GM12878 (cell line): ENCODE results near the gene TLCD5. TPM values are rescaled to one million over a fixed set of nuclear protein-coding genes. Genes with fewer than 3 reads are reported as not detected.

ENCODE experiments used
- ATAC-seq: fragments of 200-7000 bp; cut with Tn5 transposase; 3 replicates; pipeline ENCODE4 v1.9.1; 2020; ENCODE audit warnings: mild to moderate bottlenecking, moderate library complexity
- BruUV-seq: library from RNA; stranded (reverse); fragments of 400-500 nt; replicated peaks from 2 replicates; lab custom pipeline; 2021; lab: Mats Ljungman, UMichigan
- CTCF ChIA-PET: fragments of 300-600 bp; sonication (Branson Sonifier 250); formaldehyde crosslinking; extraction: SDS; loops from one replicate; lab custom pipeline; 2021; ENCODE audit warnings: inconsistent platforms; lab: Yijun Ruan, JAX
- POLR2A ChIA-PET: fragments of 350-600 bp; formaldehyde crosslinking; extraction: SDS; loops from one replicate; lab custom pipeline; 2021; ENCODE audit warnings: inconsistent platforms; lab: Charles Lee
- RAD21 ChIA-PET: fragments of 300-600 bp; sonication (Branson Sonifier 250); formaldehyde crosslinking; loops from one replicate; lab custom pipeline; 2023; ENCODE audit warnings: antibody characterized with exemption; ENCODE audit not compliant: unreplicated experiment; lab: Charles Lee
- SMC1A ChIA-PET: fragments of 300-600 bp; sonication (Branson Sonifier 250); formaldehyde crosslinking; loops from one replicate; lab custom pipeline; 2023; ENCODE audit not compliant: unreplicated experiment, uncharacterized antibody; lab: Charles Lee
- DNase-seq: peaks from one replicate; pipeline ENCODE4 v3.0.0-alpha.2; 2011; ENCODE audit warnings: low read depth, low spot score
- FAIRE-seq: peaks from 3 replicates; lab custom pipeline; 2011; peaks lifted over from hg19 to GRCh38; lab: Jason Lieb, UNC
- H2AFZ ChIP-seq: 2 replicates; pipeline ENCODE4 v1.6.0; 2011; ENCODE audit warnings: low read depth, low read length, control low read depth; ENCODE audit not compliant: control insufficient read depth
- H3K27ac ChIP-seq: 2 replicates; pipeline ENCODE4 v1.5.1; 2011; ENCODE audit warnings: control low read depth; ENCODE audit not compliant: control insufficient read depth, insufficient read depth
- H3K27me3 ChIP-seq, 2 experiments: replicated peaks in 1 of 2; 2 replicates each; pipeline versions ENCODE4 v1.6.0 to v1.6.1; 2011; ENCODE audit warnings: low read length in 1 of 2; ENCODE audit not compliant: control insufficient read depth in 2 of 2, insufficient read depth in 2 of 2
- H3K36me3 ChIP-seq, 2 experiments: 2 replicates each; pipeline ENCODE4 v1.5.1; 2011; ENCODE audit warnings: low read length in 1 of 2; ENCODE audit not compliant: control insufficient read depth in 2 of 2, insufficient read depth in 2 of 2
- H3K4me1 ChIP-seq: 2 replicates; pipeline ENCODE4 v1.6.1; 2011; ENCODE audit warnings: mild to moderate bottlenecking, low read length, moderate library complexity, mixed read lengths; ENCODE audit not compliant: control insufficient read depth, insufficient read depth
- H3K4me2 ChIP-seq: 2 replicates; pipeline ENCODE4 v1.6.0; 2011; ENCODE audit warnings: control low read depth; ENCODE audit not compliant: control insufficient read depth, insufficient read depth
- H3K4me3 ChIP-seq: fragments of 200-600 bp; sonication (generic); 2 replicates; pipeline ENCODE4 v1.5.1; 2016
- H3K79me2 ChIP-seq: 2 replicates; pipeline ENCODE4 v1.6.0; 2011; ENCODE audit warnings: low read length; ENCODE audit not compliant: control insufficient read depth, insufficient read depth
- H3K9ac ChIP-seq: 2 replicates; pipeline ENCODE4 v1.8.0; 2011; ENCODE audit warnings: low read length, control low read depth, mixed read lengths; ENCODE audit not compliant: control insufficient read depth, insufficient read depth
- H3K9me3 ChIP-seq: replicated peaks from 3 replicates; pipeline ENCODE4 v1.5.1; 2011; ENCODE audit warnings: mild to moderate bottlenecking, low read length; ENCODE audit not compliant: control insufficient read depth, insufficient read depth
- H4K20me1 ChIP-seq: 2 replicates; pipeline ENCODE4 v1.6.0; 2011; ENCODE audit not compliant: control insufficient read depth, insufficient read depth
- ATF7 ChIP-seq: fragments of 450-650 bp; IDR thresholded peaks from 2 replicates; pipeline ENCODE4 v1.6.1; 2016; ENCODE audit warnings: low read depth, mild to moderate bottlenecking
- CBX3 ChIP-seq: fragments of 200-600 bp; sonication (generic); IDR thresholded peaks from 2 replicates; pipeline ENCODE4 v1.6.1; 2016; ENCODE audit warnings: low read depth, borderline replicate concordance
- CREB1 ChIP-seq: IDR thresholded peaks from 2 replicates; pipeline ENCODE4 v1.6.1; 2012; ENCODE audit warnings: low read depth, mild to moderate bottlenecking, inconsistent platforms
- FOXK2 ChIP-seq: fragments of 450-650 bp; IDR thresholded peaks from 2 replicates; pipeline ENCODE4 v1.6.1; 2017; ENCODE audit warnings: mild to moderate bottlenecking, moderate library complexity
- FOXM1 ChIP-seq: IDR thresholded peaks from 2 replicates; pipeline ENCODE4 v1.6.1; 2012; ENCODE audit warnings: low read depth, mild to moderate bottlenecking, inconsistent platforms, low read length, moderate library complexity
- IKZF1 ChIP-seq: fragments of 450-650 bp; conservative IDR thresholded peaks from 2 replicates; pipeline ENCODE4 v1.6.1; 2017; ENCODE audit warnings: antibody characterized with exemption, mild to moderate bottlenecking
- MYC ChIP-seq: IDR thresholded peaks from 2 replicates; pipeline ENCODE4 v1.6.1; 2011; ENCODE audit warnings: mild to moderate bottlenecking, low read length, moderate library complexity, inconsistent platforms; ENCODE audit not compliant: insufficient read depth, insufficient replicate concordance, insufficient read length, severe bottlenecking
- POLR2A ChIP-seq: IDR thresholded peaks from 2 replicates; pipeline ENCODE4 v1.6.1; 2011; ENCODE audit warnings: low read depth, mild to moderate bottlenecking, low read length
- RCOR1 ChIP-seq: conservative IDR thresholded peaks from 2 replicates; pipeline ENCODE4 v1.6.1; 2012; ENCODE audit warnings: low read depth, low read length, improper control_type of control experiment
- RUNX3 ChIP-seq: IDR thresholded peaks from 2 replicates; pipeline ENCODE4 v1.6.1; 2012; ENCODE audit warnings: low read length, inconsistent platforms
- SMAD1 ChIP-seq: fragments of 450-650 bp; IDR thresholded peaks from 2 replicates; pipeline ENCODE4 v1.6.1; 2018; ENCODE audit warnings: mild to moderate bottlenecking, low read depth; ENCODE audit not compliant: partially characterized antibody
- SMARCA5 ChIP-seq: fragments of 450-650 bp; IDR thresholded peaks from 2 replicates; pipeline ENCODE4 v1.6.1; 2017; ENCODE audit warnings: mild to moderate bottlenecking
- ZNF24 ChIP-seq: fragments of 450-650 bp; IDR thresholded peaks from 2 replicates; pipeline ENCODE4 v1.6.1; 2017; ENCODE audit warnings: antibody characterized with exemption, mild to moderate bottlenecking
- ZNF622 ChIP-seq: fragments of 450-650 bp; IDR thresholded peaks from 2 replicates; pipeline ENCODE4 v1.6.1; 2017; ENCODE audit warnings: mild to moderate bottlenecking, inconsistent platforms
- WGBS: methylation state at CpG from one replicate; pipeline ENCODE4 v1.1.6; 2016; ENCODE audit warnings: low lambda C conversion rate; ENCODE audit not compliant: insufficient replicate concordance, insufficient coverage; ENCODE audit errors: missing lambda C conversion rate; 5-methylcytosine and 5-hydroxymethylcytosine counted together
- in situ Hi-C: fragments of 300-500 bp; cut with MboI; formaldehyde crosslinking; loops from 9 replicates; pipeline ENCODE4 v1.14.3; 2018; ENCODE audit warnings: mixed read lengths
- intact Hi-C: fragments of 100-400 bp; cut with micrococcal nuclease; formaldehyde crosslinking; loops from one replicate; pipeline ENCODE4 v1.14.2; 2022; ENCODE audit not compliant: unreplicated experiment
- polyA plus RNA-seq, 11 experiments: library from polyadenylated mRNA; depleted of rRNA in 4 of 11; unstranded in 6 of 11; stranded (reverse) in 5 of 11; fragments of >200 nt; fragmentation: Nextera tagmentation in 4 of 11; fragmentation: Illumina TruSeq in 1 of 11; extraction: Ambion mirVana in 4 of 11; extraction: Trizol in 1 of 11; gene quantifications; 1 replicate in 1 of 11; 2 replicates in 10 of 11; pipeline versions ENCODE4 v1.2.1 to v1.2.3, GENCODE V29; 2011 to 2016; ENCODE audit warnings: inconsistent platforms in 2 of 11, missing spikeins in 2 of 11, low read depth in 1 of 11
- total RNA-seq, 4 experiments: library from RNA; depleted of rRNA in 3 of 4; stranded (reverse); fragments of >200 nt in 3 of 4; fragmentation: Illumina TruSeq in 1 of 4; extraction: Trizol in 1 of 4; gene quantifications; 2 replicates each; pipeline versions ENCODE4 v1.2.1 to v1.2.3, GENCODE V29; 2013 to 2021
- TF ChIP-seq, protein P1 (sequence below): fragments of 450-650 bp; IDR thresholded peaks from 2 replicates; pipeline ENCODE4 v1.6.1; 2017; ENCODE audit warnings: borderline replicate concordance
- TF ChIP-seq, protein P2 (sequence below): fragments of 450-650 bp; formaldehyde crosslinking; IDR thresholded peaks from 2 replicates; pipeline ENCODE4 v1.4.0; 2022; ENCODE audit warnings: mild to moderate bottlenecking, moderate library complexity
- TF ChIP-seq, protein P3 (sequence below): IDR thresholded peaks from 2 replicates; pipeline ENCODE4 v1.6.1; 2011; ENCODE audit warnings: low read depth, mild to moderate bottlenecking, low read length, moderate library complexity, borderline replicate concordance; ENCODE audit errors: extremely low read depth

TLCD5 gene
- total and polyA plus RNA-seq, 10 of the 15 experiments (the other 5 are each of a cell fraction or from before 2014, with no cell fraction given), result 2.4 to 13.3 (median 3.2) TPM

DNA sequence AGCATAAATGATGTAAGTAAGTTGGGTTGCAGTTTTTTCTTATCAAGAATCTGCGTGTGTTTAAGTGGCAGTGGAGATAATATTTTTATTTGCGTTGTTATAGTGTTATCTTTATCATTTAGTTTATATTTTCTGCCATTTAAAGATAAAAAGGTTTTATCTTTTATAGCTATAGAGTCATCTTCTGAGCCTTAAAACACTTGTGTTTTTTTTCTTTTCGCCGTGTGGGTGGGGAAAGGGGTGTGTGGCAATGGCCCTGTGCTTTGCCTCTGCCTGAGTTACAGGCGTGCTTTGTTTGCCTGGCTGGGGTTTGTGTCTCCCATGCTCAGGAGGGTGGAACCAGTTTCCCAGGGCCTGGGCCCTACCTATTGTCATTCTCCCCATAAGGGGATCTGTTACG, 27.3 kb downstream of the TLCD5 start (continued):
- TF ChIP-seq, protein P1, sequence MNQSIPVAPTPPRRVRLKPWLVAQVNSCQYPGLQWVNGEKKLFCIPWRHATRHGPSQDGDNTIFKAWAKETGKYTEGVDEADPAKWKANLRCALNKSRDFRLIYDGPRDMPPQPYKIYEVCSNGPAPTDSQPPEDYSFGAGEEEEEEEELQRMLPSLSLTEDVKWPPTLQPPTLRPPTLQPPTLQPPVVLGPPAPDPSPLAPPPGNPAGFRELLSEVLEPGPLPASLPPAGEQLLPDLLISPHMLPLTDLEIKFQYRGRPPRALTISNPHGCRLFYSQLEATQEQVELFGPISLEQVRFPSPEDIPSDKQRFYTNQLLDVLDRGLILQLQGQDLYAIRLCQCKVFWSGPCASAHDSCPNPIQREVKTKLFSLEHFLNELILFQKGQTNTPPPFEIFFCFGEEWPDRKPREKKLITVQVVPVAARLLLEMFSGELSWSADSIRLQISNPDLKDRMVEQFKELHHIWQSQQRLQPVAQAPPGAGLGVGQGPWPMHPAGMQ, result no peak
- TF ChIP-seq RCOR1 (no peak), CBX3 (no peak), ATF7 (no peak)

- Histone ChIP-seq H3K36me3 (no peaks in the 10 kb centered on the region; a peak in 3 of 4 replicates), H2AFZ (no peak overlapping the region), H3K9ac (no peak overlapping the region), H3K27ac (no peak overlapping the region)
- ChIA-PET RAD21 (interaction anchor here (0.9 kb wide), 1 partner anchor 47 kb away, joined by 3 read pairs; no protein-coding TSS in a partner anchor), POLR2A (no interaction called here)
- no peak for TF ChIP-seq IKZF1
- TF ChIP-seq MYC, result no peak
- no peak for TF ChIP-seq SMAD1
- TF ChIP-seq, protein P2, sequence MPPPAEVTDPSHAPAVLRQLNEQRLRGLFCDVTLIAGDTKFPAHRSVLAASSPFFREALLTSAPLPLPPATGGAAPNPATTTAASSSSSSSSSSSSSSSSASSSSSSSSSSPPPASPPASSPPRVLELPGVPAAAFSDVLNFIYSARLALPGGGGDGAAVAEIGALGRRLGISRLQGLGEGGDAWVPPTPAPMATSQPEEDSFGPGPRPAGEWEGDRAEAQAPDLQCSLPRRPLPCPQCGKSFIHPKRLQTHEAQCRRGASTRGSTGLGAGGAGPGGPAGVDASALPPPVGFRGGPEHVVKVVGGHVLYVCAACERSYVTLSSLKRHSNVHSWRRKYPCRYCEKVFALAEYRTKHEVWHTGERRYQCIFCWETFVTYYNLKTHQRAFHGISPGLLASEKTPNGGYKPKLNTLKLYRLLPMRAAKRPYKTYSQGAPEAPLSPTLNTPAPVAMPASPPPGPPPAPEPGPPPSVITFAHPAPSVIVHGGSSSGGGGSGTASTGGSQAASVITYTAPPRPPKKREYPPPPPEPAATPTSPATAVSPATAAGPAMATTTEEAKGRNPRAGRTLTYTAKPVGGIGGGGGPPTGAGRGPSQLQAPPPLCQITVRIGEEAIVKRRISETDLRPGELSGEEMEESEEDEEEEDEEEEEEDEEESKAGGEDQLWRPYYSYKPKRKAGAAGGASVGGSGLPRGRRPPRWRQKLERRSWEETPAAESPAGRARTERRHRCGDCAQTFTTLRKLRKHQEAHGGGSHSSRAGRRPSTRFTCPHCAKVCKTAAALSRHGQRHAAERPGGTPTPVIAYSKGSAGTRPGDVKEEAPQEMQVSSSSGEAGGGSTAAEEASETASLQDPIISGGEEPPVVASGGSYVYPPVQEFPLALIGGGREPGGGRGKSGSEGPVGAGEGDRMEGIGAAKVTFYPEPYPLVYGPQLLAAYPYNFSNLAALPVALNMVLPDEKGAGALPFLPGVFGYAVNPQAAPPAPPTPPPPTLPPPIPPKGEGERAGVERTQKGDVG (CRISPR knock-in tag), result no peak
- TF ChIP-seq, protein P3, sequence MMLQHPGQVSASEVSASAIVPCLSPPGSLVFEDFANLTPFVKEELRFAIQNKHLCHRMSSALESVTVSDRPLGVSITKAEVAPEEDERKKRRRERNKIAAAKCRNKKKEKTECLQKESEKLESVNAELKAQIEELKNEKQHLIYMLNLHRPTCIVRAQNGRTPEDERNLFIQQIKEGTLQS, result no peak
- no peak for TF ChIP-seq RUNX3
- TF ChIP-seq SMARCA5, result no peak
- TF ChIP-seq ZNF622, result no peak
- TF ChIP-seq FOXK2, result no peak
- TF ChIP-seq CREB1, result no peak
- no peak for TF ChIP-seq ZNF24
- no peak for TF ChIP-seq FOXM1
- no peak for TF ChIP-seq POLR2A
- TF ChIP-seq, all 136 proteins: peak for 0
- H3K4me1 ChIP-seq, result no peaks in the 10 kb centered on the region
- intact Hi-C loops, result no loop called here
- DNase-seq (no peak), ATAC-seq (no peak), FAIRE-seq (no peak)
- no peaks in the 10 kb centered on the region for H3K27me3 ChIP-seq
- SMC1A ChIA-PET, result no interaction called here
- H3K9me3 ChIP-seq, result no peaks in the 10 kb centered on the region
- CTCF ChIA-PET, result no interaction called here
- in situ Hi-C loops, result no loop called here
- WGBS, result 86% methylated on average over 1 of the region's 1 CpG
- no peak overlapping the region for H3K4me2 ChIP-seq
- H3K4me3 ChIP-seq, result no peak overlapping the region
- no TSS peak for BruUV-seq
- no peaks in the 10 kb centered on the region for H4K20me1 ChIP-seq
- H3K79me2 ChIP-seq, result peaks cover 2% of the 10 kb centered on the region; the same call in 1 of the 2 replicates
Measured at GRCh38 chr11:120354068-120354467, 29.0 kb downstream of the TLCD5 start.
